DOHH2 (cell line): ENCODE data around the gene CNN2.

Experiments used
- EZH2phosphoT487 ChIP-seq: fragments of 200-600 bp; sonication (generic); IDR thresholded peaks from 2 replicates; pipeline ENCODE4 v1.6.1; 2017; ENCODE audit warnings: borderline replicate concordance, mild to moderate bottlenecking, antibody characterized with exemption, low read length, moderate library complexity, mixed read lengths
- TF ChIP-seq, protein P1 (sequence below): fragments of 200-600 bp; sonication (generic); IDR thresholded peaks from one replicate; pipeline ENCODE4 v1.5.1; 2014; ENCODE audit warnings: antibody characterized with exemption, mild to moderate bottlenecking, low read depth, low read length; ENCODE audit not compliant: poor library complexity, severe bottlenecking

DNA sequence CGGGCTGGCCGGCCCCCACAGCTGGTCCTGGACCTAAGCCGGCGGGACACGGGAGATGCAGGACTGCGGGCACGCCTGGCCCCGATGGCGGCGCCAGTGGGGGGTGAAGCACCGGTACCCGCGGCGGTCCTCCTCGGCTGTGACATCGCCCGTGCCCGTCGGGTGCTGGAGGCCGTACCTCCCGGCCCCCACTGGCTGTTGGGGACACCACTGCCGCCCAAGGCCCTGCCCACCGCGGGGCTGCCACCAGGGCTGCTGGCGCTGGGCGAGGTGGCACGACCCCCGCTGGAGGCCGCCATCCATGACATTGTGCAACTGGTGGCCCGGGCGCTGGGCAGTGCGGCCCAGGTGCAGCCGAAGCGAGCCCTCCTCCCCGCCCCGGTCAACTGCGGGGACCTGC, 23.1 kb upstream of the CNN2 start:
- TF ChIP-seq, protein P1, sequence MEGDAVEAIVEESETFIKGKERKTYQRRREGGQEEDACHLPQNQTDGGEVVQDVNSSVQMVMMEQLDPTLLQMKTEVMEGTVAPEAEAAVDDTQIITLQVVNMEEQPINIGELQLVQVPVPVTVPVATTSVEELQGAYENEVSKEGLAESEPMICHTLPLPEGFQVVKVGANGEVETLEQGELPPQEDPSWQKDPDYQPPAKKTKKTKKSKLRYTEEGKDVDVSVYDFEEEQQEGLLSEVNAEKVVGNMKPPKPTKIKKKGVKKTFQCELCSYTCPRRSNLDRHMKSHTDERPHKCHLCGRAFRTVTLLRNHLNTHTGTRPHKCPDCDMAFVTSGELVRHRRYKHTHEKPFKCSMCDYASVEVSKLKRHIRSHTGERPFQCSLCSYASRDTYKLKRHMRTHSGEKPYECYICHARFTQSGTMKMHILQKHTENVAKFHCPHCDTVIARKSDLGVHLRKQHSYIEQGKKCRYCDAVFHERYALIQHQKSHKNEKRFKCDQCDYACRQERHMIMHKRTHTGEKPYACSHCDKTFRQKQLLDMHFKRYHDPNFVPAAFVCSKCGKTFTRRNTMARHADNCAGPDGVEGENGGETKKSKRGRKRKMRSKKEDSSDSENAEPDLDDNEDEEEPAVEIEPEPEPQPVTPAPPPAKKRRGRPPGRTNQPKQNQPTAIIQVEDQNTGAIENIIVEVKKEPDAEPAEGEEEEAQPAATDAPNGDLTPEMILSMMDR: no peak
- TF ChIP-seq EZH2phosphoT487: no peak
